Osteocyte (in vitro differentiated cells): ENCODE measurements around the gene ATRNL1. TPM values are rescaled to one million over a fixed set of nuclear protein-coding genes. Genes with fewer than 3 reads are reported as not detected.
"Not testable (repeated sequence)": the region's sequence is repeated elsewhere in the genome, so short reads cannot be mapped to it uniquely, and the experiment has no call there.

Experiments used
- DNase-seq: peaks from one replicate; pipeline ENCODE4 v3.0.0; 2021; ENCODE audit warnings: mixed read lengths; ENCODE audit not compliant: unreplicated experiment; ENCODE audit errors: extremely low spot score
- H3K27ac Mint-ChIP-seq: one replicate; pipeline ENCODE4 v1.8.0; 2021; ENCODE audit warnings: mild to moderate bottlenecking, mixed read lengths; ENCODE audit not compliant: unreplicated experiment
- H3K27me3 Mint-ChIP-seq: one replicate; pipeline ENCODE4 v1.8.0; 2021; ENCODE audit warnings: mixed read lengths; ENCODE audit not compliant: unreplicated experiment
- H3K36me3 Mint-ChIP-seq: one replicate; pipeline ENCODE4 v1.8.0; 2021; ENCODE audit warnings: mixed read lengths; ENCODE audit not compliant: unreplicated experiment
- H3K4me1 Mint-ChIP-seq: one replicate; pipeline ENCODE4 v1.8.0; 2021; ENCODE audit warnings: mixed read lengths; ENCODE audit not compliant: unreplicated experiment
- H3K4me3 Mint-ChIP-seq: one replicate; pipeline ENCODE4 v1.8.0; 2021; ENCODE audit warnings: mild to moderate bottlenecking, moderate library complexity, mixed read lengths; ENCODE audit not compliant: unreplicated experiment
- H3K9me3 Mint-ChIP-seq: one replicate; pipeline ENCODE4 v1.8.0; 2021; ENCODE audit warnings: mixed read lengths; ENCODE audit not compliant: unreplicated experiment
- CTCF ChIP-seq: fragments of 200-600 bp; sonication (generic); IDR thresholded peaks from 2 replicates; pipeline ENCODE4 v1.5.0; 2021; ENCODE audit warnings: antibody characterized with exemption, mild to moderate bottlenecking, moderate library complexity
- total RNA-seq: library from RNA; stranded (reverse); gene quantifications from 2 replicates; pipeline ENCODE4 v1.2.1, GENCODE V29; 2021

Gene ATRNL1
- total RNA-seq, 1 donor from 2014 or later: 20.2 TPM

GRCh38 chr10:115335366-115335765 is 242.2 kb downstream of the ATRNL1 start:
- TF ChIP-seq CTCF: no peak
- Mint-ChIP-seq H3K4me3 (no peak overlapping the region), H3K27ac (no peak overlapping the region), H3K36me3 (no peaks in the 10 kb centered on the region), H3K9me3 (peaks cover 1% of the 10 kb centered on the region), H3K4me1 (peaks cover 2% of the 10 kb centered on the region), H3K27me3 (no peaks in the 10 kb centered on the region)
- DNase-seq: no peak

- no peak for DNase-seq
- peak; percentile 86 for TF ChIP-seq CTCF
- Mint-ChIP-seq H3K27ac (no peak overlapping the region), H3K4me1 (no peaks in the 10 kb centered on the region), H3K4me3 (no peak overlapping the region), H3K27me3 (no peaks in the 10 kb centered on the region), H3K9me3 (peaks cover 9% of the 10 kb centered on the region), H3K36me3 (peaks cover 6% of the 10 kb centered on the region)
Observed at GRCh38 chr10:115355162-115355760, 262.1 kb downstream of the ATRNL1 start.

GRCh38 chr10:115367920-115368319 is 274.8 kb downstream of the ATRNL1 start:
- H3K27ac Mint-ChIP-seq, H3K4me3 Mint-ChIP-seq, H3K36me3 Mint-ChIP-seq, DNase-seq, H3K27me3 Mint-ChIP-seq, H3K4me1 Mint-ChIP-seq: not testable (repeated sequence)
- peaks cover 21% of the 10 kb centered on the region for H3K9me3 Mint-ChIP-seq

- no peak for TF ChIP-seq CTCF
- H3K4me1 Mint-ChIP-seq: no peaks in the 10 kb centered on the region
- peaks cover 13% of the 10 kb centered on the region for H3K36me3 Mint-ChIP-seq
- no peak overlapping the region for H3K27ac Mint-ChIP-seq
- H3K9me3 Mint-ChIP-seq: peaks cover 9% of the 10 kb centered on the region
- no peak for DNase-seq
- H3K4me3 Mint-ChIP-seq: no peak overlapping the region
- H3K27me3 Mint-ChIP-seq: no peaks in the 10 kb centered on the region
Observed at GRCh38 chr10:115379064-115379463, 285.9 kb downstream of the ATRNL1 start.

- Mint-ChIP-seq H3K9me3 (peaks cover 4% of the 10 kb centered on the region), H3K27me3 (no peaks in the 10 kb centered on the region), H3K36me3 (peaks cover 7% of the 10 kb centered on the region), H3K27ac (no peak overlapping the region), H3K4me1 (no peaks in the 10 kb centered on the region), H3K4me3 (no peak overlapping the region)
- no peak for TF ChIP-seq CTCF
- no peak for DNase-seq
Observed at GRCh38 chr10:115384665-115385064, 291.5 kb downstream of the ATRNL1 start.

- Mint-ChIP-seq H3K36me3 (no peaks in the 10 kb centered on the region), H3K27ac (no peak overlapping the region), H3K4me3 (no peak overlapping the region), H3K4me1 (no peaks in the 10 kb centered on the region), H3K27me3 (no peaks in the 10 kb centered on the region), H3K9me3 (peaks cover 11% of the 10 kb centered on the region)
- no peak for TF ChIP-seq CTCF
- no peak for DNase-seq
Observed at GRCh38 chr10:115390607-115391006, 297.4 kb downstream of the ATRNL1 start.
